Ovary (tissue), 3 donors: Measurements from ENCODE around the gene RNF135.

Experiments
- EP300 ChIP-seq: sonication (generic); formaldehyde crosslinking; IDR thresholded peaks from one replicate; pipeline ENCODE4 v1.6.1; 2017; ENCODE audit warnings: antibody characterized with exemption
- POLR2A ChIP-seq: fragments of 450-650 bp; IDR thresholded peaks from one replicate; pipeline ENCODE4 v1.6.1; 2017; ENCODE audit warnings: antibody characterized with exemption, mild to moderate bottlenecking, moderate library complexity
- TF ChIP-seq, protein P1 (sequence below), 3 donors: fragments of 450-650 bp in 2 of 3; fragments of 200-600 bp in 1 of 3; IDR thresholded peaks; one replicate each; pipeline versions ENCODE4 v1.5.1 to v1.8.0; 2016 to 2022; ENCODE audit warnings: antibody characterized with exemption in 3 of 3, mild to moderate bottlenecking in 1 of 3
- donor health status: DM: no; HTN: no; CAD: no.

DNA sequence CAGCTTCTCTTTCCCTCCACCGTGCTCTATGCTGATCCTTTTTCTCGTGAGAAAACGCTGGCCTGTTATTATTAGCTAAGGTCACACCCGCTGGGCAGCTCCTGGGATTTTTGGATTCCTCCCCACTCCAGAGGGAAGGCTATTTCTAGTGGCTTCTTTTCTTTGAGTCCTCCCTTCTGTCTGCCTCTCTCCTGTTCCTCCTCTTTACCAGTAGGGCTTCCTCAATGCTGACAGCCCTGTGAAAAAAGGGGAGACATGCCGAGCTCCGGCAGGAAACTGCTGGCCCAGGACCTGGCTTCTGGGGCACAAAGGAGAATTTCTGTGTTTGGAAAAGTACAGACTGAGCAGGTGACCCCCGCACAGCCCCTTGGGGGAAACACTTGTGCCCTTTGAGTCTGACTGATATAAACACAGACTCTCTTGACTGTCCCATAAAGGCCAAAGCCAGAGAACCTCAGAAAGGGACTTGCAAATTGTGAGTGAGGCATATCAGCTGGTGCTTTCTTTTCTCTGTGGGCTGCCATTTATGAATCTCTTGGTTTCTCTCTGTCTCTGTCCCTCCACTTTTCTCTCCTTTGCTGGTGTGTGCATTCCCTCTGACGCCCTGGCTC lies 14.0 kb upstream of the RNF135 start:
- TF ChIP-seq POLR2A (no peak), EP300 (no peak)
- TF ChIP-seq, protein P1, sequence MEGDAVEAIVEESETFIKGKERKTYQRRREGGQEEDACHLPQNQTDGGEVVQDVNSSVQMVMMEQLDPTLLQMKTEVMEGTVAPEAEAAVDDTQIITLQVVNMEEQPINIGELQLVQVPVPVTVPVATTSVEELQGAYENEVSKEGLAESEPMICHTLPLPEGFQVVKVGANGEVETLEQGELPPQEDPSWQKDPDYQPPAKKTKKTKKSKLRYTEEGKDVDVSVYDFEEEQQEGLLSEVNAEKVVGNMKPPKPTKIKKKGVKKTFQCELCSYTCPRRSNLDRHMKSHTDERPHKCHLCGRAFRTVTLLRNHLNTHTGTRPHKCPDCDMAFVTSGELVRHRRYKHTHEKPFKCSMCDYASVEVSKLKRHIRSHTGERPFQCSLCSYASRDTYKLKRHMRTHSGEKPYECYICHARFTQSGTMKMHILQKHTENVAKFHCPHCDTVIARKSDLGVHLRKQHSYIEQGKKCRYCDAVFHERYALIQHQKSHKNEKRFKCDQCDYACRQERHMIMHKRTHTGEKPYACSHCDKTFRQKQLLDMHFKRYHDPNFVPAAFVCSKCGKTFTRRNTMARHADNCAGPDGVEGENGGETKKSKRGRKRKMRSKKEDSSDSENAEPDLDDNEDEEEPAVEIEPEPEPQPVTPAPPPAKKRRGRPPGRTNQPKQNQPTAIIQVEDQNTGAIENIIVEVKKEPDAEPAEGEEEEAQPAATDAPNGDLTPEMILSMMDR (IDR thresholded peaks at IDR 0.05): no peak
